HS-5 (cell line): ENCODE data around the gene C2.
"Not testable (repeated sequence)": the region's sequence is repeated elsewhere in the genome, so short reads cannot be mapped to it uniquely, and the experiment has no call there.

ENCODE experiments used
- DNase-seq: peaks from one replicate; pipeline ENCODE4 v3.0.0-alpha.2; 2012; ENCODE audit warnings: low read depth

The C2 gene

GRCh38 chr6:31979238-31979898 is 51.9 kb downstream of the C2 start:
- no peak for DNase-seq

GRCh38 chr6:31980195-31980876 is 52.8 kb downstream of the C2 start:
- not testable (repeated sequence) for DNase-seq

- not testable (repeated sequence) for DNase-seq
Observed at GRCh38 chr6:31980998-31981397, 53.5 kb downstream of the C2 start.

- not testable (repeated sequence) for DNase-seq
Observed at GRCh38 chr6:31981744-31982143, 54.2 kb downstream of the C2 start, which contains the start of gene C4A. Gene C4A (plus strand): TSS chr6:31982057. CDS start chr6:31982108, 51 bp downstream.

- not testable (repeated sequence) for DNase-seq
Observed at GRCh38 chr6:31989363-31989762, 61.8 kb downstream of the C2 start.

- DNase-seq: not testable (repeated sequence)
Observed at GRCh38 chr6:31994421-31994820, 66.9 kb downstream of the C2 start.
